ENCODE results near the gene TKFC.

DNA sequence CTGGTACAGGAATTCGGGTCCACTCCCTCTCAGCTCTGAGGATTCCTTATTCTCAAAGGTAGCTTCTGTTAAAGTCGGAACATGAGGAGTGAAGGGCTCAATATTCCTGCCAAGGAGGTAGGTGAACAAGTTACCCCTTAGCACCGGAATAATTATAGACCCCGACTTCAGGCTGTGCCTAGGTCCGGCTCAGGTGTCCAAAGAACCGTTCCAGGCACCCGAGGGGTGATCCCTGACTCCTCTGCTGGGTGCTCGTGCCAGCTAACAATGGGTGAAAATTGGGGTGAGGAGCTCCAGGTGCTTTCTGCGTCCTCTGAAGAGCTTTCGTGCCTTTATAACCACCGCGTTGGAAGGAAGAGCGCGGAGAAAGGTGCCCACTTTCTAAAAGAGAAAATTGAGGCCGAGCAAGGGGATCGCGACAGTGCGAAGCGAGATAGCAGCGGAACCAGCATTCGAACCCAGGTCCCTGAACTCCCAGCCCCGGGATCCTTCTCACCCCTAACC, 28.3 kb downstream of the TKFC start:
- no peak for TF ChIP-seq POLR2A (IDR thresholded peaks at IDR 0.05)
- TF ChIP-seq, protein P1, sequence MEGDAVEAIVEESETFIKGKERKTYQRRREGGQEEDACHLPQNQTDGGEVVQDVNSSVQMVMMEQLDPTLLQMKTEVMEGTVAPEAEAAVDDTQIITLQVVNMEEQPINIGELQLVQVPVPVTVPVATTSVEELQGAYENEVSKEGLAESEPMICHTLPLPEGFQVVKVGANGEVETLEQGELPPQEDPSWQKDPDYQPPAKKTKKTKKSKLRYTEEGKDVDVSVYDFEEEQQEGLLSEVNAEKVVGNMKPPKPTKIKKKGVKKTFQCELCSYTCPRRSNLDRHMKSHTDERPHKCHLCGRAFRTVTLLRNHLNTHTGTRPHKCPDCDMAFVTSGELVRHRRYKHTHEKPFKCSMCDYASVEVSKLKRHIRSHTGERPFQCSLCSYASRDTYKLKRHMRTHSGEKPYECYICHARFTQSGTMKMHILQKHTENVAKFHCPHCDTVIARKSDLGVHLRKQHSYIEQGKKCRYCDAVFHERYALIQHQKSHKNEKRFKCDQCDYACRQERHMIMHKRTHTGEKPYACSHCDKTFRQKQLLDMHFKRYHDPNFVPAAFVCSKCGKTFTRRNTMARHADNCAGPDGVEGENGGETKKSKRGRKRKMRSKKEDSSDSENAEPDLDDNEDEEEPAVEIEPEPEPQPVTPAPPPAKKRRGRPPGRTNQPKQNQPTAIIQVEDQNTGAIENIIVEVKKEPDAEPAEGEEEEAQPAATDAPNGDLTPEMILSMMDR (IDR thresholded peaks at IDR 0.05) = no peak
- no peak for TF ChIP-seq POLR2AphosphoS5 (IDR thresholded peaks at IDR 0.05)
